SK-N-MC (cell line): ENCODE data around the gene MED27.

ENCODE experiments used
- EZH2 ChIP-seq: fragments of 200-600 bp; sonication (generic); IDR thresholded peaks from one replicate; pipeline ENCODE4 v1.6.1; 2017; ENCODE audit warnings: antibody characterized with exemption
- POLR2AphosphoS5 ChIP-seq: IDR thresholded peaks from 2 replicates; pipeline ENCODE4 v1.6.1; 2012; ENCODE audit warnings: mild to moderate bottlenecking, low read depth, low read length, borderline replicate concordance

GRCh38 chr9:132026932-132027585 is 52.6 kb downstream of the MED27 start:
- TF ChIP-seq EZH2 (no peak), POLR2AphosphoS5 (no peak)
